Right kidney (tissue), 1 donor: ENCODE data around the gene LCMT1.

Experiments
- DNase-seq: peaks from one replicate; pipeline ENCODE4 v3.0.0-alpha.2; 2016

LCMT1 gene

GRCh38 chr16:25192096-25192495 is 80.6 kb downstream of the LCMT1 start:
- no peak for DNase-seq

- DNase-seq = no peak
These were observed 82.8 kb downstream of the LCMT1 start for GRCh38 chr16:25194273-25194878.

GRCh38 chr16:25198021-25198420 is 86.5 kb downstream of the LCMT1 start:
- DNase-seq = no peak

GRCh38 chr16:25199457-25199856 is 87.9 kb downstream of the LCMT1 start:
- no peak for DNase-seq

GRCh38 chr16:25210758-25211157 is 99.2 kb downstream of the LCMT1 start:
- DNase-seq = no peak

GRCh38 chr16:25212636-25213035 is 101.1 kb downstream of the LCMT1 start:
- no peak for DNase-seq

- DNase-seq = no peak
These were observed 102.3 kb downstream of the LCMT1 start for GRCh38 chr16:25213709-25214397.

GRCh38 chr16:25217112-25217511 is 105.6 kb downstream of the LCMT1 start:
- no peak for DNase-seq

GRCh38 chr16:25217921-25218320 is 106.4 kb downstream of the LCMT1 start:
- DNase-seq = no peak

GRCh38 chr16:25219070-25219737 is 107.7 kb downstream of the LCMT1 start:
- no peak for DNase-seq

- no peak for DNase-seq
These were observed 111.4 kb downstream of the LCMT1 start for GRCh38 chr16:25222959-25223358.

GRCh38 chr16:25223964-25224363 is 112.4 kb downstream of the LCMT1 start:
- no peak for DNase-seq

GRCh38 chr16:25224731-25225319 is 113.3 kb downstream of the LCMT1 start:
- DNase-seq = no peak
